8988T (cell line): ENCODE data around the gene SHROOM3.
"Not testable (repeated sequence)": the region's sequence is repeated elsewhere in the genome, so short reads cannot be mapped to it uniquely, and the experiment has no call there.

Experiments used
- DNase-seq: peaks from one replicate; pipeline ENCODE4 v3.0.0; 2011

SHROOM3 gene

DNA sequence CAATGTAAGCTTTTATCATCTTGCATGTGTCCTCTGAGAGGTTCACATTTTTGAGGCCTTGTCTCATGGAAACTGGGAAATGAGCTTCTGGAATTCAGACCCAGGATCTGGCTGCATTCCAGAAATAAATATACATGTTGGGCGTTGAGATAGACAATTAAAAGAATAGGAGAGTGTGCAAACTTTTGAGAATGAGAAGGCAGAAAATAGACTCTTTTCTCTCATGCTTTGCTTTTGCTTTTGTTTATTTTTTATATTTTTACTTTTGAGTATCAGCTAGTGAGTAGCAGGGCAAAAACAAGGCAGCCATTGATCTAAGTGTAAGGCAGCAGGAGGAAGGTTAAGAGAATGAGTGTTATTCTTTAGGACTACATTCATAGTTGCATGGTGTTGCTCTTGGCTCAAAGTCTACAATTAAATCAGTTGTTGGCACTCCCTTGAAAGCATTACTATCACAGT, 12.4 kb downstream of the SHROOM3 start:
- no peak for DNase-seq

DNA sequence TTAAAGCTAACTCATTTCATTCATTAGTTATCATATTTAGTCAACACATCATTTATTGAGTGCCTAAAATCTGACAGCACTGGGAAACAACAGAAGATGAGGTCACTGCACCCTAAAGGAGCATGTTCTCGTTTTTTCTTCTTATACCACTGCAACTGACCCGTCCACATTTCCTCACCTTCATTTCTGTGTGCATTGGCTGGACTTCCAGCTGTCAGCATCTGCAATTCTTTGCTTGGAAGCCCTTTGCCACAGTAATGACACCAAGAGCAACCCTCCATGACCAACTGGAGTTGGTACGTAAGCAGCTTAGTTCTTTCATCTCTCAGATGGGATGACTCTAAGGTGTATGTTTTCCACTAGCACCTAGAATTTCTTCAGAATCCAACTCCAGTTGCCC, 13.2 kb downstream of the SHROOM3 start:
- no peak for DNase-seq

DNA sequence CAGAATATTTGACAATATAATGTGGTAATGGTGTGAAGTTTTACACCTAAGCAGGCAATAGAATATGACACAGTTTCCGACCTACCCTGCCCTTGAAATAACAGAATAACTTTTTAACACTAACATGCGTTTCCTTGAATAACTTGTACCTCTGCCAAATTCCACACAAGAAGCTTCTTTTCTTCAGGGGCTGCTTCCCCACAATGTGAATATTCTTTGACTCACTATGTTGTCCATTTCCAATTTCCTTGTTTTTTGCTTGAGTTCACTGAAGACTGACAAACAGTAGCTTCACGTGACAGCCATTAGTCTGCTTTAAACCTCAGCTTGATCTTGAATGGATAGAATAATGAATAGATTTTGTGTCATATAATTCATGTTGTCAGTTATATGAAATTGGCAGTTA, 14.3 kb downstream of the SHROOM3 start:
- no peak for DNase-seq

DNA sequence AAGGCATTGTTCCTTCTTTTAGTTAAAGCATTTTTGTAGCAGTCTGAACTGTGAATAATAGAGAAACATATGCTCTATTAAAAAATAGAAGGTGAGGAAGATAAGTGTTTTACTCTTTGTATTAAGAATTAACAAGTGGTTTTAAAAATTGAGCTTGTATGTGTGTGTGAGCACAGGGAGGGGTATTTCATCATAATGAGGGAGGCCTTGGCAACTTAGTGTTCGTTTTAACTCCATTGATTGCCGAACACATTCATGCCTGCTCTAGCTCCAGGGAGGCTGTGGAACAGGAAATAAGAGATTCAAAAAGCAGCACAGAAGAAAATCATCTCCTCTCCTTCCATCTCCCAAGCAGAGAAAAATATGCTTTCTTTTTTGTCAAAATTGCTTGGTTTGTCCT, 14.8 kb downstream of the SHROOM3 start:
- DNase-seq, result no peak

DNA sequence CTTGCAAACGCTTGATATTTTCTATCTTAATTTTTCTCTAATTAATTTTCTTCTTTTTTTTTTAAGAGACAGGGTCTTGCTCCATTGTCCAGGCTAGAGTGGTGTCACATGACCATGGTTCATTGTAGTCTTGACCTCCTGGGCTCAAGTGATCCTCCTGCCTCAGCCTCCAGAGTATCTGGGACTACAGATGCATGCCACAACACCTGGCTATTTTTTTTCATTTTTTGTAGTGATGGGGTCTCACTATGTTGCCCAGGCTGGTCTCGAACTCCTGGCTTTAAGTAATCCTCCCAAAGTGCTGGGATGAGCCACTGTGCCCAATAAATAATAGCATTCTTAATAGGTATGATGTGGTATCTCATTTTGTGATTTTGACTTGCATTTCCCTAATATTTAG, 18.2 kb downstream of the SHROOM3 start:
- no peak for DNase-seq

DNA sequence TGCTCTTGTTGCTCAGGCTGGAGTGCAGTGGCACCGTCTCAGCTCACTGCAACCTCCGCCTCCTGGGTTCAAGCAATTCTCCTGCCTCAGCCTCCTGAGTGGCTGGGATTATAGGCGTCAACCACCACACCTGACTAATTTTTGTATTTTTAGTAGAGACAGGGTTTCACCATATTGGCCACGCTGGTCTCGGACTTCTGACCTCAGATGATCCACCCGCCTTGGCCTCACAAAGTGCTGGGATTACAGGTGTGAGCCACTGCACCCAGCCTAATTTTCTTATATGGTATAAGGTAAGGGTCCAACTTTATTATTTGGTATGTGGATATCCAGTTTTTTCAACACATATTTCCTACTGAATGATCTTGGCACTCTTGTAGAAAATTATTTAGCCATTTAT, 19.0 kb downstream of the SHROOM3 start:
- DNase-seq, result not testable (repeated sequence)

DNA sequence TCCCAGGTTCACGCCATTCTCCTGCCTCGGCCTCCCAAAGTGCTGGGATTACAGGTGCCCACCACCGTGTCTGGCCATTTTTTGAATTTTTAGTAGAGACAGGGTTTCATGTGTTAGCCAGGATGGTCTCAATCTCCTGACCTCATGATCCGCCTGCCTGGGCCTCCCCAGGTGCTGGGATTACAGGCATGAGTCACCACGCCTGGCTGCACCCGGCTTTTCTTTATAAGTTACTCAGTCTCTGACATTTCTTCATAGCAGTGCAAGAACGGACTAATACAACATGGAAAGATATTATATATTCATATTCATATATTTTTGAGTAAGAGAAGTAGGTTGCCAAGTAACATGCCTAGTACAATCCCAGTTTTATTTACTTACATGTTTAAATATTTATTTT, 22.9 kb downstream of the SHROOM3 start:
- no peak for DNase-seq

DNA sequence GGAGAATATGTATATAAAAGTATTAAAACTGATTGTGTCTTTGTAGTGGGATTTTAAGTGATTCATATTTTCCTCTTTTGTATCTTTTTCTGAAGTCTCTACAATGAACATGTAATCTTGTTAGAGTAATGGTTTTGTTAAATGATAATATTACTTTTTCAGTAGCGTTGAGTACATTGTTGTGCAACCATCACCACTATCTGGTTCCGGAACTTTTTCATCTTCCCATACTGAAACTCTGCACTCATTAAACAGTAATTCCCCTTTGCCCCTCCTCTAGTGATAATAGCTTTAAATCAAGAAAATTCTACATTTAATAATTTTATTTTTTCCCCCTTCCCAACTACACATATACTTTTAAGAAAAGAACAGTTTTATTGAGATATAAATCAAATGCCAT, 23.3 kb downstream of the SHROOM3 start:
- no peak for DNase-seq

DNA sequence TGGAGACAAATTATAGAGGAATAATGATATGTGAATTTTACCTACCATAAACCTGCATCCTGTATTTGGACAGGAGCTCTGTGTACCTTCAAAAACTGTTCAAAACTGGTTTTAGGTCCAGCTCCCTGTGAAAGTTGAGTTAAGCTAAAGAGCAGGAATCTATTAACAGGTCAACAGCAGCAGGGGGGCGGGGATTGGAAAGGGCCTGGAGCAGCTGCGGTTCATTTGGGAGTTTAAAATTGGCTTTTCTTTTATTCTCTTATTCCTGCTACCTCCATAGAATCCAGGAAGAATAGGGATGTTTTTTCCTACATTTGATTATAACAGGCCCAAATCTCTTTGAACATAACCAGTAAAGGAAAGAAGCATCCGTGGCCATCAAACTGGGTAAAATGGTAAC, 23.8 kb downstream of the SHROOM3 start:
- no peak for DNase-seq

DNA sequence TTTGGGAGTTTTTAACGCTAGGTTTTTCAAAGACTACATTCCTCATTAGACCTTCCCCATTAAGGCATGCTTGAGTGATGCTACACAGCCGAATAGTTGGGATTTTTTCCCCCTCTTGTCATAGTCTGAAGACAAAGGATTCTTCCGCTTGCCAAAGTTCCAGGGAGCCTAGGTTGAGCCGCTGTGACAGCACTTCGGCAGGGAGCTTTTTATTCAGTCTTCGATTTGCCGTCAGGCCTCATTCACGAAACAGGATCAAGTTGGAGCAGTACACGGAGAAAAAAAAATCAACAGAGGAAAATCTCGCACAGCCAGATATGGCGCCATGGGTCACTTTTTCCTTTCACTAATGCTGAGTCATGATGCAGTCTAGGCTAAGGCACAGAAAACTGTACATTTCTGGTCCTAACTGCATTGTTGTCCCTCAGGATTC, 24.3 kb downstream of the SHROOM3 start:
- no peak for DNase-seq

DNA sequence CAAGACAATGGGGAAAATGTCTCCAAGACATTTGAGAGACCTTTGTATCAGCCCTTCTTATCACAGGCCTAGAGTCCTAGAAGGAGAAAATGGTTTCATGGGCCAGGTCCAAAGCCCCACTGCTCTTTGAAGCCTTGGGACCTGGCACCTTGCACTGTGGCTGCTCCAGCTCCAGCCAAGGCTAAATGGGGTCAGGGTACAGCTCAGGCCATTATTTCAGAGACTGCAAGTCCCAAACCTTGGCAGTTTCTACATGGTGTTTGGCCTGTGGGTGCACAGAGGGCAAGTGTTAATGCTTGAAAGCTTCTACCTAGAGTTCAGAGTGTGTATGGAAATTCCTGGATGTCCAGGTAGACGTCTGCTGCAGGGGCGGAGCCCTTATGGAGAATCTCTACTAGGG, 28.5 kb downstream of the SHROOM3 start:
- no peak for DNase-seq

DNA sequence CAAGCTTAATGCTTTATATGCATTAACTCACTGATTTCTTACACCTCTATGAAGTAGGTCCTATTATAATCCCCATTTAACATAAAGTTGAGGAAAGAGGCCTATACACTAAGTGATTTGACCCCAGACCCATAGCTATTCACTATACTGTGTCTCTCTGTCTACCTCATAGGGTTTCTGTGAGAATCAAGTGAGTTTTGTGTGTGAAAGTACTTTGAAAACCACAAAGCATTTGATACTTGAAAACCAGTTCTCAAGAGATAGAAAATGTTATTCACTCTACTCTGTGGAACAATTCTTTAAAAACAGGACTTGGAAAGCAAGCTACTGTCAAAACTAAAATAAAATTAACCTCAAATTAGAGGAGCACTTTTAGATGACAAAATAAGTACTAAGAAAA, 35.0 kb downstream of the SHROOM3 start:
- no peak for DNase-seq

DNA sequence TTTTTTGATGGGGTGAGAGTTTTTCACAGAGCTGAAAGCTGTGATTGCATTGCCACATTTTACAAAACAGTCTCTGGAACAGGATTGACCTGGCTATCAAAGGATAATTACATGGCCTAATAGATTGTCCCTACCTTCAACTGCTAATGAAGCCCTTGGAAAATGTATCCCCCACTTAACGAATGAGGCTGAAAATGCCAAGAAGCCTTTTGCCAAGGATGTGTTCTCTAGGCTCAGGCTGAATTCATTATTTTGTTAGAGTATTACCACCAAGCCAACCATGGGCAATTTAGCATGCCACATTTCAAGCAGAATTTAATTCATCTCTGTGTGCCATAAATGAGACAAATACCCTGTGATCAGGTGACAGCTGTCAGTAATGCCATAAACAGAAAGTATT, 35.5 kb downstream of the SHROOM3 start:
- DNase-seq, result no peak

DNA sequence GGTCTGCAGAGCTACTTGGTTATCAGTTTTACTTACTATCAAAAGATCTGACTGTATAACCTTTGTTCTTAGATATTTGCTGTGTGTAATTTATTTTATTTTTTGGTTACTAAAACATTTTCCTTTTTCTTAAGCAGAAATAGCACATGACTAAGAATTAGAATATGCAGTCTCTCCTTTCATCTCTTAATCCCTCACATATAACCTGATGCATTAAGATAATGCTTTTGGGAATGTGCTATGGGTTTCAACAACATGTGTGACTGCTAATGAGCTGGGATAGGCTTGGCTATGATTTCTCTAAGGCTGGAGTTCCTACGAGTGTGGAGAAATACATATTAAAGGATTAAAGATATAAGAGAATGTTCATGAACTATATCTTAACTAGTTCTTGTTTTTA, 41.5 kb downstream of the SHROOM3 start:
- no peak for DNase-seq

DNA sequence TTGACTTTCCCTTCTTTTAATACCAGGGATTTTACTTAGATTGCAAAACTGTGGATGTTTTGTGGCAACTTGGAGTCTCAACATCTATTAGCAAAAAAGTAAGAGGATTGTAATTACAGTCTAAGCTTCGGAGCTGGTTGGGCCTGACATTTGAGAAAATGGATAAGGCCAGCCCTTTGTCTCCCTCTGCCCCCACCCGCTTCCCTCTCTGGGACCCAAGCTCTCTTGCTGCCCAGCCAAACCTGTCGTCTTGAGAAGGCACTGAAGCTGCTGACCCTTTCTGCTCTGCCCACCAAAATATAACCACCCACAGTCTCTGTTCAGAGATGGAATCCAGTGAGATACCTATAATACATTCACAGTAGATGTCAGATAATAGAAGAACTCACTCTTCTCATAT, 49.6 kb downstream of the SHROOM3 start:
- DNase-seq, result no peak

DNA sequence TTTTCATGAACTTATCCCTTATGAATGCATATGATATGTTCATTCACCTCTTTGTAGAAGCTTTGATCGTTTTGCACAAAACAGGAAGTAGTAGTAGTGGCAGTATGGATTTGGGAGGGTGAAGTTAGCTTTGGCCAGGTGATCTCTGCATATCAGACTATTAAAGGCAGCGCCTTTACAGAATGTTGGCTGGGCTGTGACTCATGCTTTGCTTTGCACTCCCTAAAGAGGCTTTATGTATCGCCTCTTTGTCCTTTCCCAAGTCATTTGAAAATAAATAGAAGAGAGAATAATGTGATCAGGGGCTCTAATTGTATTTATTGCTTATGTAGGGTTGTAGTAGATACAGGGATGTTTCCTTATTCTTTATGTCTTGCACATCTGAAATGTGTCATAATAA, 50.4 kb downstream of the SHROOM3 start:
- DNase-seq, result no peak

DNA sequence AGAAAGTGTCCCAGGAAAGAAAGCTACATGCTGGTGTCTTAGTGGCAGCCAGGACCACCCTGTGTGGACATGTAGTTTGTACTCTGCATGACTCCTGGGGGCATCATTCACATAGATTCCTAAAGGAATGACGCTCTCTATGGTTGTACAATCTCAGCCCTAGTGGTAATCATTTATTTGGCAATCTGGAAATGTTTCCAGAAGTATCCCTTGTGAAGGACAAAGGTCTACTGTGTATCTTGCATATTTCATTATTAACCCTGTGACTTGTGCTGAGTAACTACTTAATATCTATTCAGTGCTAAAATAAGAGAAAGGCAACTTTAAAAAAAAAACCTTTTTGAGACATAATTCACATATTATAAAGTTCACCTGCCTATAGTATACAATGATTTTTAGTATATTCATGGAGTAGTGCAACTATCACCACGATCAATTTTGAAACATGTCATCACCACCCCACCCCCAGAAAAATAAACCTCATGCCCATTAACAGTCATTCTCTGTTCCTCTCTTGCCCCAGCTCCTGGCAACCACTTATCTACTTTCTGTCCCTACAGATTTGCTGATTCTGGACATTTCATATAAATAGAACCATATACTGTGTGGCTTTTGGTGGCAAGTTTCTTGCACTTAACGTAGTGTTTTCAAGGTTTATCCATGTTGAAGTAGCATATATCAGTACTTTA, 51.7 kb downstream of the SHROOM3 start:
- no peak for DNase-seq

DNA sequence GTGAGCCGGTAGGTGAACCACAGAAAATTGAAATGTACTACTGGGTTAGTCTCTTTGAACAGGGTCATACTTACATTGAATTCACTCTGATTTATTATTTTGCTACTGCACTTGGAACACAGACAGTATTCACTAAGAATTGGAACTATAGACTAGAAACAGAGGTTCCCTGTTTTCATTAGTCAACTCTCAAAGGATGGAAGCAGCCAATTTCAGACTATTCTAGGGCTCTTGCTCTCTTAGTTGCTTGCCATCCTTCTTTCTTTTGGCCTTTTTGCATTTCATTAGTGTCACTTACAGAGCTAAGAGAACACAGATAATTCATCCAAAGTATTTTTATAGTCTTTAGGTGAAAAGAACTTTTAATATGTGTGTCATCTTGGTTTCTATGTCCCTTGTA, 52.6 kb downstream of the SHROOM3 start:
- no peak for DNase-seq

DNA sequence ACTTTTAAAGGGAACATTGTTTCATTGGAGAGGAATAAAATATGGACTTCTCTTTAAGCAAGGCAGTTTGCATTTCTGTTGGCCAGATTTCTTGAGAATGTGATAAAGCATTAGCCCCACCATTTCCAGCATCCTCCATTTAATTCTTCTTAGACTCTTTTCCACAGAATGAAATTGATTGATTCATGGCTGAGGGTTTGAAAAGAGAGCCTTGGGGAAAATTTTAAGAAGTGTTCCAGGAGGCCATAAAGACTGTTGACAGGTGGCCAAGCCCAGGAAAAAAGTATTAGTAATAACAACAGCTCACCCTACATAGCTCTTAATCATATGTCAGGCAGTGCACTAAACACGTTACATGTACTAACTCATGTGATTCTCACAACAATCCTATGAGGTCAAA, 53.4 kb downstream of the SHROOM3 start:
- no peak for DNase-seq

DNA sequence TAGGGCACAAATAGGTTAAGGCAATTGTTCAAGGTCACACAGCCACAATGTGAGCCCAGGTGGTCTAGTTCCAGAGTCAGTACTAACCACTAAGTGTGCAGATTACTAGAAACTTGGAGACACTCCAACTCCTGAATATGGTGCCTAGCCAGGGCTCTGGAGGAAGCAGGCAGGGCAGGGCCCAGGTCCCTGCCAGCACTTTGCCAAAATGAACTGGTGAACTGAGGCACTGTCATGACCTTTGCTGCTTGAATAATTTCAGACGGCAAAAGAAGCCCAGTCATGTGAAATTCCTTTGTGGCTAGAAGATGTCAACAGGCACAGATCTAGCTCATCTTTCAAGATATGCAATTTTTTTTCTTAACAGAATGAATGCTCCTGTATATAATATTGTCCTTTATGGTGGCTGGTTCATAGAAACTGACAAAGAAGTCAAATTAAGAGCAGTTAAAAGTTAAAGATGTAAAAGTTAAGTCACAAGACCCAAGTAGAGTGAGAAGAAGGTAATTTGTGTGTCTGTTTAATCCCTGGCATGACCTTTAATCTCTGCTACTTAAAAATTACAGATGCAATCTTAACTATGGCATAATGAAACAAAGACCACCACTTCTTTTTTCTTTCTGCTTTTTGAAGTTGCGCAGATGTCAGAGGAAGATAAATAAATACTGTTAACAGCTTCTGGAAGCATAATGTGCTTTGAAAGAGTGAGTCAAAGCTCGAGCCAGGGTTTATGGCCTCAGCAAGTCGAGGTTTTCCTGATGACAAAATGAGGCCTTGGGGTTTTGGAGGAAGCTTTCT, 54.1 kb downstream of the SHROOM3 start:
- DNase-seq, result no peak

DNA sequence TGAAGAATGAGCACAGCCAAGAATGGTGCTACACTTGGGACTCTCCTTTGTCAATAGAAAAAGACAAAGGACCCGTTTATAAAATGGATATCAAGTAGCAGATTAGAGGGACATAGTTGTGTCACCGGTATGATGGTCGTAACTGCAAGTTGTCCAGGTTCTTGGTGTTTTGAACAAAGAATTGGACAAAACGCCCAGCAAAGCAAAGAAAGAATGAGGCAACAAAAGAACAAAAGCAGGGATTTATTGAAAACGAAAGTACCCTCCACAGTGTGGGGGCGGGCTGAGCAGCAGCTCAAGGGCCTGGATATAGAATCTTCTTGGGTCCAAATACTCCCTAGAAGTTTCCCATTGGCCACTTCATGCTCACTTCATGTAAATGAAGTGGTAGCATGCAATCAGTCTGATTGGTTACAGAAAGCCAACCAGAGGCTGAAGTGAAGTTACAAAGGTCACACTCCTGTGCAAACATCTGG, 54.7 kb downstream of the SHROOM3 start:
- no peak for DNase-seq

DNA sequence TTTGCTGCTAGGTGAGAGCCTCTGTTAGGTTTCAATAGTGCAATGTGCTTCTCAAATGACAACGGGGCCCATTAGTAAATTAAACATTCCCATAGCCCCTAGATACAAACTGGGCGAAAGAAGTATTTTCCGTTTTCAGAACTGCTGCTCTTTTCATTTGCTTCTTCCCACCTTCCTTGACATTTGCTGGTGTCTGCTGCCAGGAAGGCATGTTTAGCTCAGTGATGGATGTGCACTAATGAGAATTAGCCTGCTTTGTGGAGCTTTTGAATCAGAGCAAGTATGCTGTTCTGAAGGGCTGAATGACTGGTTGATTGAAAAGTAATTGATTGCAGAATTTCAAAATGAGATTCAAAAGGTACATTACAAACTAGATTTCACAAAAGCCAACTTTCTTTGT, 57.0 kb downstream of the SHROOM3 start:
- no peak for DNase-seq

DNA sequence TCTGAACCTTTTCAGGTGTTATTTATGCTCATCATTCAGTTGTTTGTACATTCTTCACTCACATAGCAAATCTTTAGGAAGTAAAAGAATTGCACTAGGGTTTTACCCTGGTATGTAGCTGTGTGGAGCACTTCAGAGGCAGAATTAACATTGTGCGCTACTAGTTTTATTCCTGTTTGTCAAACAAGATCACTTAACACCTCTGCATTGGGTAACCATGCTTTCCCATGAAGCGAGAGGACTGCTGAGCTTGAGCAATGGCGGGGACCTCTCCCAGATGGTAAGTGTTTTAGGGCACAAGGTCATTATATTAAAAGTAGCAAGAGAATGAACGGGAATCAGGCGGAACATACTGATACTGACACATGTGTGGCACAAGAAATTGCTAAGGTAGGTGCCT, 59.2 kb downstream of the SHROOM3 start:
- no peak for DNase-seq

DNA sequence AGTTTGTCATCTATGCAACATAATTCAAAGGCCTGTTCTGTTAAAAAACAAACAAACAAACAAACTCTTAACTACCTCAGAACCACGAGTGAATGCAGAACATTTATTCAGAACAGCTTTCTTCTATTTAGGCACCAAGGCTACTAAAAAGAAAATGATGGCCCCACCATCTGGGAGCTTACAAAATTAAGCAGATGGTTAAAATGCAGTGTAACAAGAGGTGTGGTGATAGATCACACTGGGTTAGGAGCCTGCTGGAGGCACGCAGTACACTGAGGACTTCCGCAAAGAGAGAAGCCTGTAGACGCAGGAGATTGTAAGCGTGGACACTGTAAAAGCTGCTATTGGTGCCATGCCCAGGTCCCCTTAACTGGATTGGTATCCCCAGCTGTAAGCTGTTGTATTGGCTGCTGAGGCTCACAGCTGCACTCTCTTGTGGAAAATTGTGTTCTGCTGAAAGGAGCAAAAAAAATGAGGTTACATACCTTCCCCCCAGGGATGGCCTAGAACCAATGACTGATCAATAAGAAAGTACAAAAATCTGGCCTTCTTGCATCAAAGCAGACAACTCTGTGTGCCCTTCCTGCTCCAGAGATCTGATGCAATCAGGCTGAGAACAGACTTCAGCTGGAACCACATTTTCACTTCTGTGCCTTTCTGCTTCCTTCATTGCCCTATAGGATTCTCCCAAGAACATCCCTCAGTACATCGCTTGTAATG, 60.0 kb downstream of the SHROOM3 start:
- no peak for DNase-seq
